GM18867 (cell line): ENCODE data around the gene AMPH.

ENCODE experiments used
- ATAC-seq: cut with Tn5 transposase; IDR thresholded peaks from one replicate; pipeline ENCODE4 v1.9.1; 2021; ENCODE audit warnings: mild to moderate bottlenecking, moderate library complexity; ENCODE audit not compliant: unreplicated experiment

The AMPH gene

DNA sequence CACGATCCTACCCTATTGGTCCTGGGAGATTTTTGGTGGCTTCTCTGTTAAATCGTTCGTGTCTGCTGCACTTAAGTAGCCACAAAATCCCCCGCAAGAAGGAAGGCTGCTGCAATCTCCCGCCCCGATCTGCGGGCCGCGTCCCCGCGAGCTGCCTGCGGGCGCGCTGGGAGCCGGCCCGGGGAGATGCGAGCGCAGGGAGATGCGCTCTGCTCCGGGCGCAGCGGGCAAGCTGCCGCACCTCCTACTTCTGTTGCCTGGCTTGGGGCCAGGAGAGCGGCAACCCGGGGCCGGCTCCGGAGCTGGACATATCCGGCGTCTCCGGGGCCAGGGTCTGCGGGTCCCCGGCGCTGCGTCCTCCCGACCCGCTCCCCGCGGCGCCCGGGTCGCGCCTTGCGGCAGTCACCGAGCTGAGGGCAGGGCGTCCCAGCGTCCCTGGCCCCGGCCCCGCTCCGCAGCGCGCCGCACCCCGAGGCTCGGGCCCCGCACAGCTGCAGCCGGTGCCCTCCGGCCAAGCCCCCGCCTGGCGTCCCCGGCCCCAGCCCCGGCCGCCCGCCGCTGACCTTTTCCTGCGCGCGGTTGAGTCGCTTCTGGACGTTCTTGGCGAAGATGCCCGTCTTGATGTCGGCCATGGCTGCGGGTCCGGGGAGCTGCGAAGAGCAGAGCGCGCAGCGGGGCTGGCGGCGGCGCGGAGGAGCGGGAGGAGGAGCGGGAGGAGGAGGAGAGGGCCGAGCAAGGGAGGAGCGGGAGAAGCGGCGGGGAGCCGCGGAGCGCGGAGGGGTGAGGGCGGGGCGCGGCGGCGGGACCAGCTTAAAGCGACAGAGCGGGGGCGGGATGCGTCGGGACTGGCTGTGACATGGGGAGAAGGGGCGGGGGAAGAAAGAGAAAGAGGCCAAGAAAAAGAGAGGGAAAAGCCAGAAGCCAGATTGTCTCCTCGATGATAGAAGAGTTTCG lies at the start of gene AMPH:
TSS of gene AMPH (minus strand) at position 654 of the 954 bp plus-strand sequence. CDS start at position 632, 22 bp downstream.
- ATAC-seq: no peak

DNA sequence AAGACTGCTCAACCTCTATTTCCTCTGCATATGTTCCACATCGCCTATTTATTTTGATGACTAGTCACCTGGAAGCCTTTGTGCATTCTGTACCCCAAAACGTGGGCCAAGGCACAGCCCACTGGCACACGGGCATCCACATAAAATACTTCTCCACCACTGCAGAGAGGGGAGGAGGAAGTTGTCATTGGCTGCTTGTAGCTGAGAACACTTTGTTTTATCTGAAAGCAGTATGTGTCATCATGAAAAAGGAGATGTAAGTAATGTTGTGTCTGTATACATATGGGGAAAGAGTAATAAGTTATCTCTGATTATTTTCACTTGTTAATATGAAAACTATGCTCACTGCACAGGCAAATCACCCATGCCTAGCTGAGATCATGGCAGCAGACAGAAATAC lies 48.2 kb upstream of the AMPH start:
- no peak for ATAC-seq

DNA sequence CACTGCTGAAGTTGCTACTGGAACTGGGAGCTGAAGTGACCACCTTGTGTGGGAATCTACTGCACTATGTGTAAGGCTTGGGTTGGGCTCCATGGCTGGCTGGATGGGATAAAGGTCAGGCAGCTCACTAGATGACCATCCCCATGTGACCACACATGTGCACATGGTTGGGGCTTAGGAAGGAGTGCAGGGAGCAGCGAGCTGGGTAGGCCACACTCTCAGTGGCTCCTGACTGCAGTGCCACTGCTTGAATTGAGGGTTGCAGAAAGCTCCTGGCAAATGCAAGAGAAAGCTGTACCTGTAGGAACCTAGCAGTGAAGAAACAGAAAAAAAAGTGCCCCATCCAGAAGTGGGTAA lies 47.5 kb upstream of the AMPH start:
- ATAC-seq: no peak

- no peak for ATAC-seq
Measured at GRCh38 chr7:38677981-38678697, 47.0 kb upstream of the AMPH start.

- no peak for ATAC-seq
Measured at GRCh38 chr7:38675494-38676106, 44.4 kb upstream of the AMPH start.

GRCh38 chr7:38674513-38674912 lies 43.3 kb upstream of the AMPH start:
- no peak for ATAC-seq

DNA sequence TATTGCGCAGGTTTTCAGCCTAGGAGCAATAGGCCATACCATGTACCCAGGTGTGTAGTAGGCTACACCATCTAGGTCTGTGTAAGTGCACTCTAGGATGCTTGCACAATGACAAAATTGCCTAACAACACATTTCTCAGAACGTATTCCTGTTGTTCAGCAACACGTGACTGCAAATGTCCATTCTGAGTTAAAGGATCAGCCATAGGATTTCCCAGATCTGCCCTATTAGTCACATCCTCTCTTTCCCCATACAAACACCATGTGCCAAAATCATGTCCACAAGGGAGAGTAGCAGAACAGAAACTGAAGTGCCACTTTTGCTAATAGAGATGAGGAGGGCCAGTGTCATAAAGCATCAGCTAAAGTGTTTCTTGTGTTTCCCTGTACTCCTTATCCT lies 42.6 kb upstream of the AMPH start:
- ATAC-seq: no peak

GRCh38 chr7:38671911-38672905 lies 41.0 kb upstream of the AMPH start:
- peak; percentile 50 for ATAC-seq

DNA sequence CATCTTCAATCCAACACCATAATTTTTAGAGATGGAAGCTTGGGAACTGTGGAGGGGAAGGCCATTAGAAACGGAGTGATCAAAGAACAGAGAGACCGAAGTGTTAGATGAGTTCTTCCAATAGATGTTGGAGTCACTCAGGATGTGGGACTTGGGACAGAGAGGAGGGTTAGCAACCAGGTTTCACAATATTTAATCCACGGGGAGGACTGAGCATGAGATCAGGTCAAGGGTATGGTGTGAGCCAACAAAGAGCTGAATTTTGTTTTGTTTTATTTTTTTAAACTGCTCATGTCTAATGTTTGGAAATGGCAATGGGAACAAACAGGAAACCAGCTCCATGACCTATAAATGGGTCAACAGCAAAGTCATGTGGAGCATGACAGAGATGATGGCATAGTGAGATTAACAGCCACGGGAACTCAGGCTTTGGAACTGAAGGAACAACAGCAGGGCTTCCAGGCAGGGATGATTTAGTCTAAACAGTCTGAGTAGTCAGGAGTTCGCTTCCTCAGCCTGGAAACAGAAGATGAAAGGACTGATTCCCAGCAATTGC lies 38.9 kb upstream of the AMPH start:
- no peak for ATAC-seq

GRCh38 chr7:38664972-38665371 lies 33.8 kb upstream of the AMPH start:
- no peak for ATAC-seq

- peak; percentile 88 for ATAC-seq
Measured at GRCh38 chr7:38660427-38661099, 29.4 kb upstream of the AMPH start.

DNA sequence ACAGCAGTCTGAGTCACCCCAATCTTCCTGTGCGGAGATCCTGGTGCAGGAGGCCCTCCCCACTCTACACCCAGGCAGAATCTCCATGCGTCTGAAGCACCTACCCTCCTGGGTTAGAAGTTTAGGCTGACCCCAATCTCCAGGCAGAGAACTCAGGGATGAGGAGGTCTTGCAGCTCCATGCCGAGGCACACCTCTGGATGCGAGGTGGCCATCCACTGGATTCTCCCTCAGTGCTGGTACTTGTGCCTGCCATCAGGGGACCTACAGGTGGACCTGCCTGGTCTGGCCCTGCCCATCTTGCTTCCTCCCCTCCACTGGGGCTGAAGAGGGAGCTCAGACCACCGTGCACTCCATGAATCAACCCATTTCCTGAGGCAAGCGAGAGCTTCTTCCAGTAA lies 28.8 kb upstream of the AMPH start:
- ATAC-seq: no peak

- no peak for ATAC-seq
Measured at GRCh38 chr7:38658921-38659320, 27.7 kb upstream of the AMPH start.

DNA sequence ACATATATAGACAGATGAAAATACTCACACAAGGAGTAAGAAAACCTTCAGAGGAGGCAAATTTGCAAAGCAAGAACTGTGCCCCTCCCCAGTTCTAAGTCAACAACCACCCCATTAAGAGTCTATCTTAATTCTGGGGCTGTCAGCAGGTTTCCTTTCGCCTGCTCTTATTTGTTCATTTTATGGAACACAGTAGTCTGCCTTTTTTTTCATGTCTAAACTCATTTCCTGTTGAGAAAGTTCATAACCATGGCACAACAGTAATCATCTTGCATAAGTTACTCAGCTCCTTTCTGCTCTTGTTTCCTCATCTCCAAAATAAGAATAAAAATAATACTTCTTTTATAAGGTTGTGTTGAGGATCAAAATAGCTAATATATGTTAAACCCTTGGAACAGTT lies 25.8 kb upstream of the AMPH start:
- no peak for ATAC-seq

- no peak for ATAC-seq
Measured at GRCh38 chr7:38655833-38656774, 24.9 kb upstream of the AMPH start.

DNA sequence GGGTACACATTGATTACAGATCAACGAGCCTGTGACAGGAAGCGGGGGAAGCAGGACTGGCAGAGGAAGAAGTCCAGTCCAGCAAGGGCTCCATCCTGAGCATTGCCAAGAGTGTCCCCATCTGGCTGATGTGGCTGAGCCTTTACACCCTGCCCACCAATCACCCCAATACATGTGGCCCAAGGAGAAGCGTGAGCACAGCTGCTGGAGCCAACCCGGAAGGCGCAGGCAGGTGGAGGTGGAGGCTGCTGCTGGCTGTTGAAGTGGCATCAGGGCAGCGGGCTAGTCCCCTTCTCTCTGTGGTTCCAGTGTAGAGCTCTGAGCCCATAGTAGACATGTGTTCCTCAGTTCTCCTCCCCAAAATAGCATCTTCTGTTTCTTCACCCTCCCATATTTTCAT lies 6.8 kb upstream of the AMPH start:
- ATAC-seq: no peak

DNA sequence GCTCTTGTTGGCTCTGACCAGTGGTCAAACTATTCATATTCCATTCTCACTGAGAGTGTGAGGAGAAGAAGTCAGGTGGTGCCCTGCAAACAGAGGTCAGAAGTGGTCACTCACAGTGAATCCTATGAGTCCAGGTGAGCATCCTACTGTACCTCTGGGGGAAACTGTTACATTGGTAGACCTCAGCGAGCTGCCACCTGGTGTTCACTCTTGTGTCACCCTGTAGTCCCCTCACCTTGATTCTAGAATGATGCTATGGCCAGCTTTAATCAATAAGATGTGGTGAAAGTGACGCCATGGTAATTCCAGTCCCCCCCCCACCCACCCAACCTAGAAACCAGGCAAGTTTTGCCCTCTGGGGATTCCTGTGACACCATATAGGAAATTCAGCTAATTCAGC lies 1.2 kb upstream of the AMPH start:
- ATAC-seq: no peak

- no peak for ATAC-seq
Measured at GRCh38 chr7:38629651-38630510, 1.3 kb downstream of the AMPH start.
